Heart left ventricle (tissue), 16 donors: ENCODE results near the gene ACOT12. TPM values are rescaled to one million over a fixed set of nuclear protein-coding genes. Genes with fewer than 3 reads are reported as not detected.

Source experiments
- ATAC-seq, 4 donors: fragments of 200-7000 bp; cut with Tn5 transposase; one replicate each; pipeline ENCODE4 v1.9.1; 2020 to 2022; ENCODE audit warnings: moderate library complexity in 4 of 4, mild to moderate bottlenecking in 3 of 4, moderate number of reproducible peaks in 1 of 4
- DNase-seq, 5 donors: peaks; one replicate each; pipeline ENCODE4 v3.0.0-alpha.2; 2020
- H3K27ac ChIP-seq, 12 donors: fragments of 200-600 bp; sonication (generic) in 4 of 12; one replicate each; pipeline versions ENCODE4 v1.5.0 to v1.8.0; 2016 to 2022; ENCODE audit warnings: mild to moderate bottlenecking in 2 of 12
- H3K27me3 ChIP-seq, 9 donors: fragments of 200-600 bp; sonication (generic) in 2 of 9; one replicate each; pipeline versions ENCODE4 v1.5.1 to v1.8.0; 2016 to 2022; ENCODE audit warnings: mild to moderate bottlenecking in 3 of 9
- H3K36me3 ChIP-seq, 9 donors: fragments of 200-600 bp; sonication (generic) in 2 of 9; one replicate each; pipeline versions ENCODE4 v1.5.0 to v1.8.0; 2018 to 2022; ENCODE audit warnings: mild to moderate bottlenecking in 2 of 9
- H3K4me1 ChIP-seq, 12 donors: fragments of 200-600 bp; sonication (generic) in 4 of 12; one replicate each; pipeline versions ENCODE4 v1.5.0 to v1.8.0; 2016 to 2022; ENCODE audit warnings: mild to moderate bottlenecking in 3 of 12
- H3K4me3 ChIP-seq, 12 donors: fragments of 200-600 bp; sonication (generic) in 4 of 12; one replicate each; pipeline versions ENCODE4 v1.5.0 to v1.8.0; 2017 to 2022; ENCODE audit warnings: mild to moderate bottlenecking in 9 of 12, moderate library complexity in 4 of 12
- H3K9me3 ChIP-seq, 12 donors: fragments of 200-600 bp; sonication (generic) in 4 of 12; one replicate each; pipeline versions ENCODE4 v1.5.0 to v1.8.0; 2016 to 2022; ENCODE audit warnings: mild to moderate bottlenecking in 1 of 12
- CTCF ChIP-seq, 12 donors: fragments of 200-600 bp; sonication (generic) in 4 of 12; IDR thresholded peaks; one replicate each; pipeline versions ENCODE4 v1.5.0 to v1.8.0; 2018 to 2022; ENCODE audit warnings: antibody characterized with exemption in 12 of 12, mild to moderate bottlenecking in 5 of 12
- POLR2A ChIP-seq, 2 donors: fragments of 450-650 bp; IDR thresholded peaks; one replicate each; pipeline ENCODE4 v1.6.1; 2017; ENCODE audit warnings: antibody characterized with exemption in 2 of 2, mild to moderate bottlenecking in 2 of 2, moderate library complexity in 2 of 2
- WGBS, 4 donors: extraction: QIAGEN DNeasy Blood & Tissue Kit in 2 of 4; methylation state at CpG; one replicate each; pipeline versions ENCODE4 v1.1.5 to v1.1.7; 2013 to 2018; 5-methylcytosine and 5-hydroxymethylcytosine counted together
- intact Hi-C, 10 donors: fragments of 100-400 bp; cut with DNase I; formaldehyde crosslinking; loops; one replicate each; pipeline versions ENCODE4 v1.11.1 to v1.14.2; 2022
- polyA plus RNA-seq, 2 donors: library from polyadenylated mRNA; stranded (reverse); fragments of 200-250 nt; gene quantifications; one replicate each; pipeline ENCODE4 v1.2.3, GENCODE V29; 2013
- total RNA-seq, 9 donors: library from RNA; depleted of rRNA in 2 of 9; stranded (reverse); fragments of >200 nt in 2 of 9; fragmentation: NEBNext Ultra II Directional in 3 of 9; extraction: Animal tissue kit (Norgen Biotek cat#: 25700) in 3 of 9; gene quantifications; one replicate each; pipeline versions ENCODE4 v1.1.0 to v1.2.4, GENCODE V29; 2016 to 2023
- donor health status: ischemic (EF 13 %, LVEDD 7.1; RV severe dilation, severe dysfunction).
- donor health status: healthy with polysubstance abuse.
- donor health status: DM: no; HTN: yes; CAD: no.
- donor health status: DM: no; HTN: no; CAD: no.
- donor health status: ischemic (EF 25% LVEDD 6.9; RV normal size, moderate dysfunction).
- donor health status: ischemic (EF 25% LVEDD 5.7; RV mildly dilated, moderate dysfunction).
- donor health status: healthy.
- donor health status: DM: yes; HTN: yes; CAD: no.
- donor health status: ischemic (EF 35%, LVEDD 5.7; RV mildly dilated, moderate dysfunction).
- donor health status: nonischemic (EF 11% LVEDD 7.7; RV severe dilation, severe dysfunction).
- donor health status: DM: yes; HTN: yes; CAD: no.
- donor health status: PGD.
- donor health status: ischemic (EF 29% LVEDD 5.4; RV normal size, mild dysfunction).
- donor health status: nonischemic (EF 23%, LVEDD 6.1; RV moderate dilation, normal function).

The ACOT12 gene
- total and polyA plus RNA-seq, 11 donors: not detected

- Histone ChIP-seq H3K27me3 (peaks cover 0 to 3% (median 0%) of the 10 kb centered on the region in 9 donors), H3K36me3 (no peaks in the 10 kb centered on the region), H3K4me3 (no peak overlapping the region), H3K4me1 (no peaks in the 10 kb centered on the region), H3K9me3 (no peaks in the 10 kb centered on the region), H3K27ac (no peak overlapping the region)
- intact Hi-C loops: no loop called here
- TF ChIP-seq POLR2A (IDR thresholded peaks at IDR 0.05) (no peak), CTCF (IDR thresholded peaks at IDR 0.05) (no peak)
- DNase-seq (no peak), ATAC-seq (no peak)
These were observed 23.0 kb downstream of the ACOT12 start for GRCh38 chr5:81370912-81371311.

DNA sequence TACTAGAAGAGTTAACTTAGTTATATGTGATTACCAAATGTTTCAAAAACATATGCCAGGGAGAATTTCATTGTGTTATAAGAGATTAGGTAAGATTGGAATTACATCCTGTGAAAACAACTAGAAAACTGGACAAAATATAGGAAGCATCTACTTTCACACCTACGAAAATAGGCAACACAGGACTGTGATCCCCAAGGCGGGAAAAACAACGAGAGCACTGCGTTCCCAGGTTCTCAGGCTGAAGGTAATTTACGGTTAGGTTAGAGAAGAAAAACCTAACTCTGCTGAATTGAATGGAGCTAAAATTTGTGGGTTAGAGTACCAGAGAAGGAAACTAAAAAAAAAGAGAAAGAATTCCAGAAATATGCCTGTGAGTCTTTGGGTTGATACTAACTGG lies 28.4 kb downstream of the ACOT12 start:
- Histone ChIP-seq H3K27ac (no peak overlapping the region), H3K9me3 (no peaks in the 10 kb centered on the region), H3K27me3 (no peaks in the 10 kb centered on the region), H3K4me3 (no peak overlapping the region), H3K4me1 (no peaks in the 10 kb centered on the region), H3K36me3 (no peaks in the 10 kb centered on the region)
- WGBS, 4 donors: 81 to 91% (median 87%) methylated on average over 5 of the region's 5 CpGs
- intact Hi-C loops: no loop called here
- ATAC-seq (no peak), DNase-seq (no peak)
- TF ChIP-seq CTCF (IDR thresholded peaks at IDR 0.05): no peak
- no peak for TF ChIP-seq POLR2A (IDR thresholded peaks at IDR 0.05)

GRCh38 chr5:81363093-81363871 lies 30.7 kb downstream of the ACOT12 start:
- no peak for TF ChIP-seq CTCF (IDR thresholded peaks at IDR 0.05)
- no peak for TF ChIP-seq POLR2A (IDR thresholded peaks at IDR 0.05)
- Histone ChIP-seq H3K36me3 (no peaks in the 10 kb centered on the region), H3K9me3 (no peaks in the 10 kb centered on the region), H3K4me1 (no peaks in the 10 kb centered on the region), H3K27me3 (no peaks in the 10 kb centered on the region), H3K4me3 (no peak overlapping the region), H3K27ac (no peak overlapping the region)
- DNase-seq (no peak), ATAC-seq (no peak)
- WGBS, 4 donors: 49 to 63% (median 61%) methylated on average over 4 of the region's 4 CpGs
- intact Hi-C loops: no loop called here

GRCh38 chr5:81361600-81361999 lies 32.3 kb downstream of the ACOT12 start:
- ATAC-seq (no peak), DNase-seq (no peak)
- H3K4me1 ChIP-seq: no peaks in the 10 kb centered on the region
- no peak for TF ChIP-seq POLR2A (IDR thresholded peaks at IDR 0.05)
- TF ChIP-seq CTCF (IDR thresholded peaks at IDR 0.05): no peak
- H3K9me3 ChIP-seq: no peaks in the 10 kb centered on the region
- intact Hi-C loops: no loop called here
- H3K27me3 ChIP-seq: no peaks in the 10 kb centered on the region
- H3K27ac ChIP-seq: no peak overlapping the region
- H3K4me3 ChIP-seq: no peak overlapping the region
- WGBS, 4 donors: 95 to 100% (median 98%) methylated on average over 2 of the region's 2 CpGs
- no peaks in the 10 kb centered on the region for H3K36me3 ChIP-seq
